OCI-LY3 (cell line): Measurements from ENCODE around the gene ABCC3.

Experiments used
- H2AFZ ChIP-seq: fragments of 200-600, 300-600 bp; shearing (Covaris generic); 2 replicates; pipeline ENCODE4 v1.6.0; 2014; ENCODE audit warnings: antibody characterized with exemption, low read depth, low read length
- H3K27ac ChIP-seq: fragments of 200-600, 300-600 bp; sonication (generic); 2 replicates; pipeline ENCODE4 v1.5.1; 2014; ENCODE audit warnings: mild to moderate bottlenecking, low read length, moderate library complexity, mixed read lengths
- H3K27me3 ChIP-seq: fragments of 200-600, 300-600 bp; sonication (generic); 2 replicates; pipeline ENCODE4 v1.6.1; 2014; ENCODE audit warnings: low read depth, low read length, mixed read lengths
- H3K36me3 ChIP-seq: fragments of 200-600, 300-600 bp; sonication (generic); replicated peaks from 2 replicates; pipeline ENCODE3; 2014; ENCODE audit warnings: low read depth, low read length, mixed read lengths
- H3K4me1 ChIP-seq: fragments of 300-600, 200-600 bp; sonication (generic); 2 replicates; pipeline ENCODE4 v1.6.1; 2014; ENCODE audit warnings: low read length, mixed read lengths
- H3K4me2 ChIP-seq: fragments of 200-600, 300-600 bp; sonication (generic); 2 replicates; pipeline ENCODE4 v1.6.1; 2014; ENCODE audit warnings: low read length, mixed read lengths
- H3K4me3 ChIP-seq: fragments of 300-600, 200-600 bp; sonication (generic); 2 replicates; pipeline ENCODE4 v1.5.1; 2014; ENCODE audit warnings: antibody characterized with exemption, mild to moderate bottlenecking, low read length, moderate library complexity
- H3K79me2 ChIP-seq: fragments of 300-600, 200-600 bp; shearing (Covaris generic); 2 replicates; pipeline ENCODE4 v1.6.1; 2014; ENCODE audit warnings: mild to moderate bottlenecking, low read length, mixed read lengths
- H3K9ac ChIP-seq: fragments of 300-600, 200-600 bp; shearing (Covaris generic); 2 replicates; pipeline ENCODE4 v1.6.0; 2014; ENCODE audit warnings: mild to moderate bottlenecking, low read length, moderate library complexity
- H3K9me3 ChIP-seq: fragments of 200-600, 300-600 bp; shearing (Covaris generic); 2 replicates; pipeline ENCODE4 v1.6.1; 2014; ENCODE audit warnings: low read length, mixed read lengths; ENCODE audit not compliant: insufficient read depth
- H4K20me1 ChIP-seq: fragments of 200-600, 300-600 bp; sonication (generic); 2 replicates; pipeline ENCODE4 v1.6.1; 2016; ENCODE audit warnings: low read length, mixed read lengths; ENCODE audit not compliant: insufficient read depth
- EZH2phosphoT487 ChIP-seq: fragments of 200-600 bp; shearing (Covaris generic); IDR thresholded peaks from 2 replicates; pipeline ENCODE4 v1.6.1; 2018; ENCODE audit warnings: antibody characterized with exemption, mixed run types, low read depth
- TF ChIP-seq, protein P1 (sequence below): fragments of 200-600, 300-600 bp; sonication (generic); IDR thresholded peaks from 2 replicates; pipeline ENCODE4 v1.5.1; 2014; ENCODE audit warnings: antibody characterized with exemption, low read length, low read depth

ABCC3 gene

DNA sequence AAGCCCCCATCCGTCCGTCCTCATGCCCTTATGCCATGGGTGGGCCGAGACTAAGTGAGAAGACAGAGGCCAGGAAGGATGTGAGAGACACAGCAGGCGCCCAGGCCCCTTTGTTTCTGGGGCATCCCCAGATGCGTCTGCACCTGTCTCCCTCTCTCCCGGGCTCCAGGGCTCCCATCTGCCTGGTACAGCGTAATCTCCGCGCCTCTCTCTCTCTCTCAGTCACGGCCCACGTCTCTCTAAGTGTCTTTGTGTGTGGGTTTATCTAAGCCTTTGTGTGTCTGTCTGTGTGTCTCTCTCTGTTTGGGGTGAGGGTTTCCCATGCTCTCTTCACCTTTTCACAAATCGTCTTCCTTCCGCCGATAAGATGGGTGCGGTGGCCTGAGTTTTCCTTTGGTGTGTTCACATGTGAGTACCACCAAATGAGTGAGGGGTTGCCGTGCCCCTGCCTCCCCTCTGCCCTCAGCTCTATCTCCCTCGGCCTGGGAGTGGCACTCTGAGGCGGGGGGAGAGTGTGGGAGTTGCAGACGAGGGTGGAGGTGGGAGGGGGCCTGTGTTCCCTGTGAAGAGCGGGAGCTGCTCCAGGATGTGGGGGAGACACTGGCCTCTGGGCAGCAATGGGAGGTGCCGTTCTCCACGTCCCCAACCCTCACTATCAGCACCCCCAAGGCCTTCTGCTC is 25.8 kb upstream of the ABCC3 start:
- TF ChIP-seq, protein P1, sequence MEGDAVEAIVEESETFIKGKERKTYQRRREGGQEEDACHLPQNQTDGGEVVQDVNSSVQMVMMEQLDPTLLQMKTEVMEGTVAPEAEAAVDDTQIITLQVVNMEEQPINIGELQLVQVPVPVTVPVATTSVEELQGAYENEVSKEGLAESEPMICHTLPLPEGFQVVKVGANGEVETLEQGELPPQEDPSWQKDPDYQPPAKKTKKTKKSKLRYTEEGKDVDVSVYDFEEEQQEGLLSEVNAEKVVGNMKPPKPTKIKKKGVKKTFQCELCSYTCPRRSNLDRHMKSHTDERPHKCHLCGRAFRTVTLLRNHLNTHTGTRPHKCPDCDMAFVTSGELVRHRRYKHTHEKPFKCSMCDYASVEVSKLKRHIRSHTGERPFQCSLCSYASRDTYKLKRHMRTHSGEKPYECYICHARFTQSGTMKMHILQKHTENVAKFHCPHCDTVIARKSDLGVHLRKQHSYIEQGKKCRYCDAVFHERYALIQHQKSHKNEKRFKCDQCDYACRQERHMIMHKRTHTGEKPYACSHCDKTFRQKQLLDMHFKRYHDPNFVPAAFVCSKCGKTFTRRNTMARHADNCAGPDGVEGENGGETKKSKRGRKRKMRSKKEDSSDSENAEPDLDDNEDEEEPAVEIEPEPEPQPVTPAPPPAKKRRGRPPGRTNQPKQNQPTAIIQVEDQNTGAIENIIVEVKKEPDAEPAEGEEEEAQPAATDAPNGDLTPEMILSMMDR: no peak
- TF ChIP-seq EZH2phosphoT487: no peak
- Histone ChIP-seq H3K27ac (no peak overlapping the region), H3K4me1 (peaks cover 10% of the 10 kb centered on the region; the same call in 1 of the 2 replicates), H3K79me2 (no peaks in the 10 kb centered on the region), H3K9ac (no peak overlapping the region), H3K4me2 (no peak overlapping the region), H3K9me3 (no peaks in the 10 kb centered on the region), H3K27me3 (peaks cover 41% of the 10 kb centered on the region), H3K4me3 (no peak overlapping the region), H4K20me1 (no peaks in the 10 kb centered on the region), H2AFZ (no peak overlapping the region), H3K36me3 (no peaks in the 10 kb centered on the region)

DNA sequence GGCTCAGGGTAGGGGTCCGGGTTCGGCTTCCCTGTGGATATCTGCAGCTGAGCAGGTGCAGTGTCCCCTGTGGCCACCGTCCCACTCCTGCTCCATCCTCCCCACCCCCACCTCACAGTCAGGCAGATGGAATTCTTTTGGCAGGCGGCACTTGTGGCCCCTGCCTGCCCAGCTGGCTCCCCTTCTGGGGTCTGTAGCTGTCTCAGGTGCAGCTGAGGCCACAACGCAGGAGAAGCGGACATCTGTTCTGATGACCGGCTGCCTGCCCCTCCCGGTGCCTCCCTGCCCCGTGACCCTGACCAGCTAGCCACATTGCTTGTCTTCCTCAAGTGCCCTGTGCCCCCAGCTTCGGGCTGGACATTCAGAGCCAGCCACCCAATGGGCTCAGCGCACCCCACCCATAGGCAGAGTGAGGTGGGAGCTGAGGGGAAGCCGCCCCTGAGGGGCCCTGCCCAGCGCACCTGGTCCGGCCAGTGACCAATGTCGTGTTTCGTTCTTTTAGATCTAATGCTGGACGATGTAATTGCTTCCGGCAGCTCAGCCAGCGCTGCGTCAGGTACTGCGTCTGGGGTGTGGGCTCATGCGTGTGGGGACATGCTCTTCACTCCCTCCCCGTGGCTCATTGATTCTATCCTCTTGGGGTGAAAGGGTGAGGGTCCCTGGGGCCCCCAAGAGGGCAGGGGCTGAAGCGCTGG is 25.2 kb upstream of the ABCC3 start:
- Histone ChIP-seq H3K27ac (no peak overlapping the region), H3K9ac (no peak overlapping the region)
- TF ChIP-seq EZH2phosphoT487: no peak
- TF ChIP-seq, protein P1: no peak

DNA sequence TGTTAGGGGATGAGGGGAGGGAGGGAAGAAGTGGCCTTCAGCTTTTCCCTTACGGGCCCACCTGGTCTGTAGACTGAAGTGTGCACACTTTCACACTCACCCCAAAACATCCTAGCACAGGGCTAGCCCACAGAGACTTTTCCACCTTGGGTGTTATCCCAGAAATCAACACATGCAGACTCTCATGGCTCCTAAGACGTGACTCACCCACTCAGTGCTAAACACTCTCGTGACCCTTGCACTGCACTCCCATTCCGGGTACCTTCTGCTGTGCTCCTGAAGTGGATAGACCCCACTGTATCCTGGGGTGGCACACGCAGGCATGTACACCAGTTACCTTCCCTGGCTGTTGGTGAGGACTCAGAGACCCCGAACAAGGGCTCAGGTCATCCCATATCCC is 23.0 kb upstream of the ABCC3 start:
- no peaks in the 10 kb centered on the region for H3K36me3 ChIP-seq
- no peaks in the 10 kb centered on the region for H3K9me3 ChIP-seq
- no peak for TF ChIP-seq EZH2phosphoT487
- TF ChIP-seq, protein P1: no peak
- H3K27me3 ChIP-seq: peaks cover 22% of the 10 kb centered on the region
- H3K9ac ChIP-seq: no peak overlapping the region
- peaks cover 10% of the 10 kb centered on the region; the same call in 1 of the 2 replicates for H3K4me1 ChIP-seq
- no peaks in the 10 kb centered on the region for H4K20me1 ChIP-seq
- H2AFZ ChIP-seq: no peak overlapping the region
- no peak overlapping the region for H3K4me3 ChIP-seq
- no peak overlapping the region for H3K4me2 ChIP-seq
- H3K27ac ChIP-seq: no peak overlapping the region
- H3K79me2 ChIP-seq: no peaks in the 10 kb centered on the region

More for the DNA sequence above, 25.2 kb upstream of the ABCC3 start:
- Histone ChIP-seq H3K4me1 (peaks cover 10% of the 10 kb centered on the region; the same call in 1 of the 2 replicates), H2AFZ (no peak overlapping the region), H3K4me2 (no peak overlapping the region), H3K9me3 (no peaks in the 10 kb centered on the region), H3K79me2 (no peaks in the 10 kb centered on the region), H3K36me3 (no peaks in the 10 kb centered on the region), H4K20me1 (no peaks in the 10 kb centered on the region), H3K27me3 (peaks cover 35% of the 10 kb centered on the region), H3K4me3 (no peak overlapping the region)

DNA sequence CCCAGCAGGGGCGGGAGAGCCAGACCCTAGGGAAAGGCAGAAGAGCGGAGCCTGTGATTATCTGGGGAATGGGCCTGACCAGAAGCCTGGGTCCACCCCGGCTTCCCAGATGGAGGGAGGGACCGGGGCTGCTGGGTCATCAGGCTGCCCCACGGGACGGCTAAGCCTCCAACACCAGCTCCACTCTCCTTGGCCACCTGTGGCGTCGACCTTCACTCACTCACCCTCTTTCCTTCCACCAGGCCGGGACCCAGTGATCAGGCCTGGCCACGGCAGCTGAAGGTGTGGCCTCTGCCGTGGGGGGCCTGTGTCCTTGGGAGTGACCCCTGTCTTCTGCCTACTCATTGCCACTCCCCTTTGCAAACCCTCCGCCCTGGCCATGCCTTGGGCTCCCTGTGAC is 22.4 kb upstream of the ABCC3 start:
- no peak overlapping the region for H3K27ac ChIP-seq
- H3K4me3 ChIP-seq: no peak overlapping the region
- H3K9me3 ChIP-seq: no peaks in the 10 kb centered on the region
- H3K27me3 ChIP-seq: peaks cover 16% of the 10 kb centered on the region
- TF ChIP-seq EZH2phosphoT487: no peak
- TF ChIP-seq, protein P1: no peak
- no peaks in the 10 kb centered on the region for H4K20me1 ChIP-seq
- H2AFZ ChIP-seq: no peak overlapping the region
- H3K36me3 ChIP-seq: no peaks in the 10 kb centered on the region
- H3K9ac ChIP-seq: no peak overlapping the region
- H3K4me2 ChIP-seq: no peak overlapping the region
- peaks cover 10% of the 10 kb centered on the region; the same call in 1 of the 2 replicates for H3K4me1 ChIP-seq
- no peaks in the 10 kb centered on the region for H3K79me2 ChIP-seq
